ENCODE data around the gene MTG2.

DNA sequence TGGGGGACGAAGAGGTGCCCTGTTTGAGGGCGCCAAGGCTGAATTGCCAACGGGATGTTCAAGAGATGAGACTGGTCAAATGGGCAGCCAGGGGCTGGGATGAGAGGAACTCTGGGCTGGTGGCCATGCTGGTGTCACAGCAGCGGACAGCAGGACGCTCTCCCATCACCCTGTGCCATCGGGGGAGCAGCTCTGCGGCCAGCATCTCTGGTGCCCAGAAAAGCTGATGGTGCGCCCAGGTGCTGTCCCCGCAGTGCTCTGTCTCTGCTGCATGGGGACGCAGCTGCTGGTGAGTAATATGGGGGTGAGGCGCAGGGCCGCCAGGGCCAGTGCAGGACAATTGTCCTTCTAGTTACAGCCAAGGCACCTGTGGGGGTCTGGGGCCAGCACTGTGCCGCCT lies 42.2 kb downstream of the MTG2 start:
- no peak for TF ChIP-seq POLR2A (IDR thresholded peaks at IDR 0.05)
- TF ChIP-seq, protein P1, sequence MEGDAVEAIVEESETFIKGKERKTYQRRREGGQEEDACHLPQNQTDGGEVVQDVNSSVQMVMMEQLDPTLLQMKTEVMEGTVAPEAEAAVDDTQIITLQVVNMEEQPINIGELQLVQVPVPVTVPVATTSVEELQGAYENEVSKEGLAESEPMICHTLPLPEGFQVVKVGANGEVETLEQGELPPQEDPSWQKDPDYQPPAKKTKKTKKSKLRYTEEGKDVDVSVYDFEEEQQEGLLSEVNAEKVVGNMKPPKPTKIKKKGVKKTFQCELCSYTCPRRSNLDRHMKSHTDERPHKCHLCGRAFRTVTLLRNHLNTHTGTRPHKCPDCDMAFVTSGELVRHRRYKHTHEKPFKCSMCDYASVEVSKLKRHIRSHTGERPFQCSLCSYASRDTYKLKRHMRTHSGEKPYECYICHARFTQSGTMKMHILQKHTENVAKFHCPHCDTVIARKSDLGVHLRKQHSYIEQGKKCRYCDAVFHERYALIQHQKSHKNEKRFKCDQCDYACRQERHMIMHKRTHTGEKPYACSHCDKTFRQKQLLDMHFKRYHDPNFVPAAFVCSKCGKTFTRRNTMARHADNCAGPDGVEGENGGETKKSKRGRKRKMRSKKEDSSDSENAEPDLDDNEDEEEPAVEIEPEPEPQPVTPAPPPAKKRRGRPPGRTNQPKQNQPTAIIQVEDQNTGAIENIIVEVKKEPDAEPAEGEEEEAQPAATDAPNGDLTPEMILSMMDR (IDR thresholded peaks at IDR 0.05): no peak
